Peyer's patch (tissue), 4 donors: Measurements from ENCODE around the gene PTGIR. TPM values are rescaled to one million over a fixed set of nuclear protein-coding genes. Genes with fewer than 3 reads are reported as not detected.

Experiments used
- DNase-seq, 3 donors: peaks; one replicate each; pipeline ENCODE4 v3.0.0-alpha.2; 2017 to 2019
- H3K27ac ChIP-seq, 4 donors: fragments of 200-600 bp; sonication (generic); one replicate each; pipeline ENCODE4 v1.5.1; 2016 to 2019
- H3K27me3 ChIP-seq, 2 donors: fragments of 200-600 bp; sonication (generic); one replicate each; pipeline ENCODE4 v1.5.1; 2019
- H3K36me3 ChIP-seq, 3 donors: fragments of 200-600 bp; sonication (generic); one replicate each; pipeline ENCODE4 v1.5.1; 2016 to 2019
- H3K4me1 ChIP-seq, 4 donors: fragments of 200-600 bp; sonication (generic); one replicate each; pipeline ENCODE4 v1.5.1; 2016 to 2019
- H3K4me3 ChIP-seq, 4 donors: fragments of 200-600 bp; sonication (generic); 1 replicate in 3 of 4; 2 replicates in 1 of 4; pipeline ENCODE4 v1.5.1; 2016 to 2019; ENCODE audit warnings: mild to moderate bottlenecking in 1 of 4
- H3K9me3 ChIP-seq, 4 donors: fragments of 200-600 bp; sonication (generic); one replicate each; pipeline ENCODE4 v1.5.1; 2016 to 2019; ENCODE audit warnings: mild to moderate bottlenecking in 1 of 4
- POLR2A ChIP-seq, 2 donors: fragments of 450-650 bp; IDR thresholded peaks; one replicate each; pipeline ENCODE4 v1.5.1; 2017; ENCODE audit warnings: antibody characterized with exemption in 2 of 2, mild to moderate bottlenecking in 2 of 2, moderate library complexity in 2 of 2
- total RNA-seq, 4 donors: library from RNA; depleted of rRNA; stranded (reverse); fragments of >200 nt; gene quantifications; one replicate each; pipeline ENCODE4 v1.1.0, GENCODE V29; 2016
- TF ChIP-seq, protein P1 (sequence below), 6 experiments: fragments of 450-650 bp in 4 of 6; fragments of 200-600 bp in 2 of 6; sonication (generic) in 1 of 6; IDR thresholded peaks; one replicate each; pipeline ENCODE4 v1.5.1; 2017 to 2019; ENCODE audit warnings: antibody characterized with exemption in 6 of 6, mild to moderate bottlenecking in 3 of 6, moderate library complexity in 1 of 6

Gene PTGIR
- total RNA-seq, 4 donors from 2014 or later: 3.4 to 5.8 TPM; not detected in 2

DNA sequence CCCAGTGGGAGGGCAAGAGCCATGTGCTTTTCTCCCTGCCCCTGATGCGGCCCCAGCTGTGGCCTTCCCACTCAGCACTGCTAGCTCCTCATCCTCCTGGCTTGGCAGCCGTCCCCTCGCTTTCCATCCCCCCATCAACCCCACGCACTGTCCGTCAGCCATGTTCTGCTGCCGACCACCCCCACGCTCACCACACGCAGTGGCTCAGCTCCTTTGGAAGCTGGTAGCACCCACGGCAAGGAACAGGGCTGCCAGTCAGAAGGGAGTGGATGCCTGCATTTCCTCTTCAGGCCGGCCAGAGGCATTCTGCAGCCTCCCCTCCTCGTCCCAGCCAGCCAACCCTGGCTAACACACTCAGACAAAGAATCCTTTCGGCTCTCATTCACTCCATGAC, 17.4 kb downstream of the PTGIR start:
- DNase-seq: peak in 1 of 3 donors; percentile 6
- Histone ChIP-seq H3K9me3 (no peaks in the 10 kb centered on the region), H3K27me3 (no peaks in the 10 kb centered on the region), H3K36me3 (peaks cover 0 to 53% (median 0%) of the 10 kb centered on the region in 3 donors), H3K27ac (no peak overlapping the region), H3K4me1 (peaks cover 0 to 27% (median 18%) of the 10 kb centered on the region in 4 donors), H3K4me3 (no peak overlapping the region)
- TF ChIP-seq, protein P1, sequence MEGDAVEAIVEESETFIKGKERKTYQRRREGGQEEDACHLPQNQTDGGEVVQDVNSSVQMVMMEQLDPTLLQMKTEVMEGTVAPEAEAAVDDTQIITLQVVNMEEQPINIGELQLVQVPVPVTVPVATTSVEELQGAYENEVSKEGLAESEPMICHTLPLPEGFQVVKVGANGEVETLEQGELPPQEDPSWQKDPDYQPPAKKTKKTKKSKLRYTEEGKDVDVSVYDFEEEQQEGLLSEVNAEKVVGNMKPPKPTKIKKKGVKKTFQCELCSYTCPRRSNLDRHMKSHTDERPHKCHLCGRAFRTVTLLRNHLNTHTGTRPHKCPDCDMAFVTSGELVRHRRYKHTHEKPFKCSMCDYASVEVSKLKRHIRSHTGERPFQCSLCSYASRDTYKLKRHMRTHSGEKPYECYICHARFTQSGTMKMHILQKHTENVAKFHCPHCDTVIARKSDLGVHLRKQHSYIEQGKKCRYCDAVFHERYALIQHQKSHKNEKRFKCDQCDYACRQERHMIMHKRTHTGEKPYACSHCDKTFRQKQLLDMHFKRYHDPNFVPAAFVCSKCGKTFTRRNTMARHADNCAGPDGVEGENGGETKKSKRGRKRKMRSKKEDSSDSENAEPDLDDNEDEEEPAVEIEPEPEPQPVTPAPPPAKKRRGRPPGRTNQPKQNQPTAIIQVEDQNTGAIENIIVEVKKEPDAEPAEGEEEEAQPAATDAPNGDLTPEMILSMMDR (IDR thresholded peaks at IDR 0.05): no peak
- no peak for TF ChIP-seq POLR2A (IDR thresholded peaks at IDR 0.05)

DNA sequence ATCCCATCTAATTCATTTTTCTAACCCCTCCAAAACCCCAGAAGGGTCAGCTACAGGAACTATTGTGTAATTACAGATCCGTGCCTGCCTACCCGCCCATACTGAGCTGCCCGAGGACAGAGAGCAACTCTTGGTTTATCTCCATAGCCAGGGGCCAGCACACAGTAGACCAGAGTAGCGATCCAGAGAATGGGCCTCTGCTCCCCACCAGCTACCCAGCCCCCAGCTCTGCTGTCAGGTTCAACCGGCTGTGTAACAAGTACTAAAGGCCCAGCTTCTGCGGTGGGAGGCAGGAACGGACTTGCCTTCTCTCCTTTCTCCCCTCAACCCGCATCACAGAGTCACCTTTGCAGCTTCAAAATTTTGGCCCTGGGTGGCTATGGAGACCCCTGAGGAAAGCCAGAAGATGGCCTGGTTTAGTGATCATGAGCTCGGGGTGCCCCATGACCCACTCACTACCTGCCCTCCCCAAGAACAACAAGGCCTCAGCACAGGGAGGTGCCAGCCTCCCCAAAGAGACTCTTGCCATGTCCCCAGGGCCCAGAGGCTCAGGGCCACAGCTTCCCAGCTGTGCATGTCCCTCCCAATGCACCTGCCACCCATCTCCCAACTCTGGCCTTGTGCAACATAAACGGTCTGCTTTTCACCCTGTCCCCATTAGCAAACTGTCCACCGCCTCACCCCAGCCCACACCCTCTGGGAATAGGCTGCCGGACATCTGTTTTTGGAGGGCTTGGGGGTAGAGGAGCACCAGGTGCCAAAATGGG, 18.0 kb downstream of the PTGIR start:
- no peaks in the 10 kb centered on the region for H3K27me3 ChIP-seq
- TF ChIP-seq POLR2A (IDR thresholded peaks at IDR 0.05): no peak
- TF ChIP-seq, protein P1 (IDR thresholded peaks at IDR 0.05): no peak
- no peak overlapping the region for H3K27ac ChIP-seq
- H3K36me3 ChIP-seq: peaks cover 0 to 53% (median 0%) of the 10 kb centered on the region in 3 donors
- H3K4me3 ChIP-seq: no peak overlapping the region
- H3K9me3 ChIP-seq: no peaks in the 10 kb centered on the region
- peak in 1 of 3 donors; percentile 12 for DNase-seq
- H3K4me1 ChIP-seq: peaks cover 0 to 30% (median 15%) of the 10 kb centered on the region in 4 donors

DNA sequence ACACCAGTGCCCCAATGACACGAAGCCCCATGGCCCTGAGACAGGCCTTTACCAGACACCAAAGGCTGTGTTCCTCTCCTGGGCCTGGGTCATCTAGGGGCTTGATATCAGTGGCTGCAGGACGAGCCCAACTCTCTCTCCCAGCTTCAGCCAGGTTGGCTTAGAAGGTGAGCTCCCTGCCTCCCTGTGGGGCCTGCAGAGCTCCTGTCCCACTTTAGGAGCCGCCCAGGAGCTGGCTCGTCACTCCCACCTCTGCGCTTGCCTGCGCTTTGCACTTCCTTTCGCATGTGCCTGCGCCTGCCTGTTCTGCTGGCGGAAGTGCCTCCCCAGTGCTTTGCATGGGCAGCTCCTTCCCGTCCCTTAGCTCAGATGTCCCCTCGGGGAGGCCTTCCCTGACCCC, 18.9 kb downstream of the PTGIR start:
- no peaks in the 10 kb centered on the region for H3K27me3 ChIP-seq
- no peaks in the 10 kb centered on the region for H3K9me3 ChIP-seq
- peaks cover 0 to 30% (median 8%) of the 10 kb centered on the region in 4 donors for H3K4me1 ChIP-seq
- no peak overlapping the region for H3K27ac ChIP-seq
- TF ChIP-seq, protein P1 (IDR thresholded peaks at IDR 0.05): no peak
- no peak for TF ChIP-seq POLR2A (IDR thresholded peaks at IDR 0.05)
- DNase-seq: peak in 1 of 3 donors; percentile 15
- no peak overlapping the region for H3K4me3 ChIP-seq
- peaks cover 0 to 53% (median 0%) of the 10 kb centered on the region in 3 donors for H3K36me3 ChIP-seq

DNA sequence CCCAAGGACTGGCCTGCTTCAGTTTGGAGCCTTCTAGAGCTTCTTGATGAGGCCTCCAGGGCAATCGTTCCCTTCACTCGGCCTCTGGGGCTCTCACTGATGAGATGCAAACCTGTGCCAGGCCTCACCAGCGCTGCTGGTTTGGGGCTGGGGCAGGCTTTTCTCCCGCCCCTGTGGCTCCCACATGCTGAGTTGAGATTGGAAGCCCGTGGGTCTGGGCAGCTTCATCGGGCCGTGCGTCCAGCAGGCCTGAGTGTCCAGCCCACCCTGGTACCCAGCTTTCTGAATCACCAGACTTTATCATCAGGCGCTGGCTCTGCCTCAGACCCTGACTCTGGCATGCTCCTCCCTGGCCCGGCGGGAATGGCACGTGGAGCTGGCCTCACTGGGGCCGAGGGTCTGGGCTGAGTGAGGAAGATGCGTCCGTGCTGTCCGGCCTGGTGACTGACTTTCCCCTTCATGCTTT, 19.5 kb downstream of the PTGIR start:
- Histone ChIP-seq H3K4me3 (no peak overlapping the region), H3K9me3 (no peaks in the 10 kb centered on the region), H3K27ac (no peak overlapping the region), H3K4me1 (peaks cover 0 to 30% (median 5%) of the 10 kb centered on the region in 4 donors), H3K36me3 (peaks cover 0 to 52% (median 0%) of the 10 kb centered on the region in 3 donors), H3K27me3 (no peaks in the 10 kb centered on the region)
- TF ChIP-seq, protein P1 (IDR thresholded peaks at IDR 0.05): no peak
- no peak for TF ChIP-seq POLR2A (IDR thresholded peaks at IDR 0.05)
- DNase-seq: peak in 1 of 3 donors; percentile 8

DNA sequence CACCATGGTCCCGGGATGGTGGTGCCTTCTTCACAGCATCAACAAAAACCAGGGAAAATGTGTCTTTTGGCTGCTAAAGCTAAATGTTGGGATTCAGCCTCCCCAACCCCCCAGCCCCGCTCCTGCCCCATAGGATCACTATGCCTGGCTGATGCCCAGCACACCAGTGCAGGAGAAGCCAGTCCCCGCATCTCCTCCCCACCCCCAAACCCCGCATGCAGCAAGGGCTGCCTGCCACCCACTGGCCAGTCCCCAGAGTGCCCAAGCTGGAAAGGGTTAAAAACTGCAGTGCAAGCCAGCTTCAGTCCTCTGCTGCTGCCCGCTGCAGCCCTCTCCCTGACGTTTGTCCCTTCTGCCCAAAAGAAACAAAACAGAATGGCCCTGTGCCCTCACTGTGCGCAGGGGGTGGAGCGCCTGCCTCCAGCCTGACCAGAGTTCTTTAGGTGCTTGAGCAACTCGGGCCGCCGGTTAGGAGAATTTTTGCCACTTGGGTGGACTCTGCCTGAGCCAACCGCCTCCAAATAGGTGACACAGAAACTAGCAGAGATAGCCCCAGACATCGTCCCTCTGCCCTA, 20.0 kb downstream of the PTGIR start:
- Histone ChIP-seq H3K27me3 (no peaks in the 10 kb centered on the region), H3K4me1 (peaks cover 0 to 30% (median 5%) of the 10 kb centered on the region in 4 donors), H3K4me3 (no peak overlapping the region), H3K27ac (no peak overlapping the region), H3K9me3 (no peaks in the 10 kb centered on the region), H3K36me3 (peaks cover 0 to 47% (median 0%) of the 10 kb centered on the region in 3 donors)
- TF ChIP-seq POLR2A (IDR thresholded peaks at IDR 0.05): no peak
- TF ChIP-seq, protein P1 (IDR thresholded peaks at IDR 0.05): no peak
- DNase-seq: peak in 1 of 3 donors; percentile 11
